Upper lobe of left lung (tissue), 6 donors: ENCODE results near the gene COX6A2. TPM values are rescaled to one million over a fixed set of nuclear protein-coding genes. Genes with fewer than 3 reads are reported as not detected.

ENCODE experiments used
- ATAC-seq, 2 donors: fragments of 200-7000 bp; cut with Tn5 transposase; one replicate each; pipeline ENCODE4 v1.9.1; 2022; ENCODE audit warnings: mild to moderate bottlenecking in 2 of 2, moderate library complexity in 2 of 2; ENCODE audit not compliant: low FRiP score in 2 of 2
- DNase-seq, 2 donors: peaks; one replicate each; pipeline ENCODE4 v3.0.0-alpha.2; 2019 to 2020
- H3K27ac ChIP-seq, 4 donors: fragments of 200-600 bp; sonication (generic); one replicate each; pipeline ENCODE4 v1.5.1; 2016 to 2019
- H3K27me3 ChIP-seq, 4 donors: fragments of 200-600 bp; sonication (generic); one replicate each; pipeline ENCODE4 v1.5.1; 2017 to 2019
- H3K36me3 ChIP-seq, 4 donors: fragments of 200-600 bp; sonication (generic); one replicate each; pipeline ENCODE4 v1.5.1; 2016 to 2019
- H3K4me1 ChIP-seq, 4 donors: fragments of 200-600 bp; sonication (generic); one replicate each; pipeline ENCODE4 v1.5.1; 2018 to 2019
- H3K4me3 ChIP-seq, 4 donors: fragments of 200-600 bp; sonication (generic); one replicate each; pipeline ENCODE4 v1.5.1; 2017 to 2019; ENCODE audit warnings: mild to moderate bottlenecking in 2 of 4, moderate library complexity in 1 of 4
- H3K9me3 ChIP-seq, 4 donors: fragments of 200-600 bp; sonication (generic); one replicate each; pipeline ENCODE4 v1.5.1; 2018 to 2019
- CTCF ChIP-seq, 6 experiments: fragments of 450-650 bp in 4 of 6; fragments of 200-600 bp in 2 of 6; sonication (generic) in 2 of 6; IDR thresholded peaks; one replicate each; pipeline ENCODE4 v1.5.1; 2016 to 2019; ENCODE audit warnings: antibody characterized with exemption in 6 of 6
- EP300 ChIP-seq, 4 donors: sonication (generic); formaldehyde crosslinking; IDR thresholded peaks; one replicate each; pipeline ENCODE4 v1.5.1; 2017; ENCODE audit warnings: antibody characterized with exemption in 4 of 4, control low read depth in 2 of 4
- POLR2A ChIP-seq, 4 donors: fragments of 450-650 bp; IDR thresholded peaks; one replicate each; pipeline ENCODE4 v1.5.1; 2016 to 2017; ENCODE audit warnings: antibody characterized with exemption in 4 of 4, mild to moderate bottlenecking in 2 of 4
- POLR2AphosphoS5 ChIP-seq, 2 donors: sonication (generic); formaldehyde crosslinking; IDR thresholded peaks; one replicate each; pipeline ENCODE4 v1.5.1; 2017; ENCODE audit warnings: antibody characterized with exemption in 2 of 2
- WGBS, 2 donors: methylation state at CpG; one replicate each; pipeline ENCODE4 v1.1.5; 2017 to 2018; 5-methylcytosine and 5-hydroxymethylcytosine counted together
- total RNA-seq, 6 donors: library from RNA; depleted of rRNA in 4 of 6; stranded (reverse); fragments of >200 nt in 4 of 6; gene quantifications; one replicate each; pipeline versions ENCODE4 v1.1.0 to v1.2.1, GENCODE V29; 2016 to 2021
- donor health status: DM: no; HTN: no; CAD: no; lungs with moderate emphysema.
- donor health status: DM: no; HTN: yes; CAD: no; lungs with severe emphysema.

The COX6A2 gene
- total RNA-seq, 6 donors from 2014 or later, result not detected

- Histone ChIP-seq H3K4me3 (no peak overlapping the region), H3K36me3 (peaks cover 2 to 56% (median 41%) of the 10 kb centered on the region in 4 donors), H3K9me3 (no peaks in the 10 kb centered on the region), H3K27me3 (no peaks in the 10 kb centered on the region), H3K4me1 (peaks cover 4 to 10% (median 5%) of the 10 kb centered on the region in 4 donors), H3K27ac (no peak overlapping the region)
- ATAC-seq (peak in 1 of 2 donors; percentile 6), DNase-seq (peak in 1 of 2 donors; percentile 79)
- TF ChIP-seq CTCF (IDR thresholded peaks at IDR 0.05) (no peak), POLR2AphosphoS5 (IDR thresholded peaks at IDR 0.05) (no peak), POLR2A (IDR thresholded peaks at IDR 0.05) (no peak), EP300 (IDR thresholded peaks at IDR 0.05) (no peak)
- WGBS, 2 donors, result 97 to 100% methylated on average over 2 to 17 of the region's 18 CpGs
Observed at GRCh38 chr16:31466381-31466841, 38.3 kb upstream of the COX6A2 start.

GRCh38 chr16:31465788-31466370 lies 37.7 kb upstream of the COX6A2 start:
- H3K4me1 ChIP-seq, result peaks cover 0 to 10% (median 2%) of the 10 kb centered on the region in 4 donors
- no peaks in the 10 kb centered on the region for H3K9me3 ChIP-seq
- peaks cover 2 to 56% (median 41%) of the 10 kb centered on the region in 4 donors for H3K36me3 ChIP-seq
- no peak overlapping the region for H3K27ac ChIP-seq
- TF ChIP-seq CTCF (IDR thresholded peaks at IDR 0.05) (no peak), POLR2AphosphoS5 (IDR thresholded peaks at IDR 0.05) (no peak), POLR2A (IDR thresholded peaks at IDR 0.05) (no peak), EP300 (IDR thresholded peaks at IDR 0.05) (no peak)
- 78 to 86% methylated on average over 16 to 20 of the region's 20 CpGs for WGBS, 2 donors
- DNase-seq, result no peak
- no peaks in the 10 kb centered on the region for H3K27me3 ChIP-seq
- no peak overlapping the region for H3K4me3 ChIP-seq
- ATAC-seq, result peak in 1 of 2 donors; percentile 11

GRCh38 chr16:31464781-31465260 lies 36.7 kb upstream of the COX6A2 start:
- no peak for ATAC-seq
- H3K36me3 ChIP-seq, result peaks cover 2 to 56% (median 41%) of the 10 kb centered on the region in 4 donors
- TF ChIP-seq POLR2A (IDR thresholded peaks at IDR 0.05), result no peak
- no peak for TF ChIP-seq POLR2AphosphoS5 (IDR thresholded peaks at IDR 0.05)
- no peak for TF ChIP-seq CTCF (IDR thresholded peaks at IDR 0.05)
- DNase-seq, result no peak
- H3K27me3 ChIP-seq, result no peaks in the 10 kb centered on the region
- H3K4me3 ChIP-seq, result no peak overlapping the region
- H3K27ac ChIP-seq, result no peak overlapping the region
- peaks cover 9 to 14% (median 12%) of the 10 kb centered on the region in 4 donors for H3K4me1 ChIP-seq
- H3K9me3 ChIP-seq, result no peaks in the 10 kb centered on the region
- 93 to 94% methylated on average over 10 to 17 of the region's 17 CpGs for WGBS, 2 donors

- DNase-seq (peak in 1 of 2 donors; percentile 87), ATAC-seq (no peak)
- TF ChIP-seq POLR2AphosphoS5 (IDR thresholded peaks at IDR 0.05), result no peak
- TF ChIP-seq EP300 (IDR thresholded peaks at IDR 0.05), result no peak
- no peak for TF ChIP-seq POLR2A (IDR thresholded peaks at IDR 0.05)
- TF ChIP-seq CTCF (IDR thresholded peaks at IDR 0.05), result no peak
- Histone ChIP-seq H3K4me1 (peaks cover 9 to 14% (median 12%) of the 10 kb centered on the region in 4 donors), H3K27ac (no peak overlapping the region), H3K36me3 (peaks cover 2 to 56% (median 41%) of the 10 kb centered on the region in 4 donors), H3K27me3 (no peaks in the 10 kb centered on the region), H3K4me3 (no peak overlapping the region), H3K9me3 (no peaks in the 10 kb centered on the region)
- WGBS, 2 donors, result 94 to 96% methylated on average over 33 to 36 of the region's 36 CpGs
Observed at GRCh38 chr16:31464348-31464769, 36.2 kb upstream of the COX6A2 start.
